ENCODE results near the gene UNC5CL.

The UNC5CL gene

GRCh38 chr6:41073203-41073967, 34.4 kb upstream of the UNC5CL start:
- Histone ChIP-seq H2BK5ac (ENCODE audit: low read depth, low read length, poor library complexity, severe bottlenecking) (peak overlapping the region; percentile 96), H3K79me1 (replicated peaks; ENCODE audit: low read length, poor library complexity, severe bottlenecking) (peaks cover 7% of the 10 kb centered on the region), H2BK12ac (ENCODE audit: low read length in 2 of 2) (no peak overlapping the region), H3K23ac (ENCODE audit: low read length in 2 of 2) (peak overlapping the region in 1 of 2 experiments; percentile 20), H4K91ac (ENCODE audit: low read length) (peak overlapping the region; percentile 96), H3K14ac (ENCODE audit: low read length in 2 of 2) (peak overlapping the region; percentile 72 to 87), H2BK120ac (ENCODE audit: low read depth, low read length) (peak overlapping the region; percentile 97), H3K4me3 (ENCODE audit: insufficient read depth in 1 of 2, low read depth in 1 of 2, low read length in 2 of 2) (peak overlapping the region; percentile 85 to 88), H3K9me3 (ENCODE audit: control insufficient read depth, low read length) (no peaks in the 10 kb centered on the region), H3K4me2 (ENCODE audit: low read length, poor library complexity, severe bottlenecking) (peak overlapping the region; percentile 61), H2AFZ (ENCODE audit: low read depth, low read length) (no peak overlapping the region), H3K9ac (ENCODE audit: low read length) (peak overlapping the region; percentile 96), H3K36me3 (ENCODE audit: control insufficient read depth in 1 of 2, insufficient read depth in 2 of 2, low read depth in 1 of 2, low read length in 2 of 2) (peaks cover 0 to 21% of the 10 kb centered on the region in 2 experiments), H3K4ac (ENCODE audit: low read depth in 1 of 2, low read length in 2 of 2) (peak overlapping the region; percentile 39 to 96), H3K18ac (ENCODE audit: low read depth in 1 of 2, low read length in 2 of 2) (peak overlapping the region; percentile 92 to 98), H2AK5ac (ENCODE audit: low read length, severe bottlenecking) (peak overlapping the region; percentile 94), H2BK15ac (ENCODE audit: low read depth, poor library complexity, severe bottlenecking) (peak overlapping the region; percentile 94), H3K27me3 (ENCODE audit: control insufficient read depth in 1 of 2, insufficient read depth in 1 of 2, low read length in 2 of 2) (no peaks in the 10 kb centered on the region), H3K27ac (ENCODE audit: low read length, poor library complexity, severe bottlenecking) (peak overlapping the region; percentile 94), H4K8ac (ENCODE audit: low read length) (peak overlapping the region; percentile 77), H3K4me1 (ENCODE audit: control insufficient read depth, insufficient read depth, low read depth, low read length) (no peaks in the 10 kb centered on the region)
- whole genome bisulfite sequencing, result under 1% methylated on average over 59 of the region's 74 CpGs
- DNase-seq, result peak; percentile 89

GRCh38 chr6:41072836-41073202, 33.8 kb upstream of the UNC5CL start, which contains the start of gene NFYA:
TSS of gene NFYA (plus strand) at chr6:41072974. CDS start at chr6:41079090, 6,116 bp downstream.
- Histone ChIP-seq H3K4ac (ENCODE audit: low read depth in 1 of 2, low read length in 2 of 2) (peak within 1 kb of the TSS; percentile 39 to 96), H2AFZ (ENCODE audit: low read depth, low read length) (peak within 1 kb of the TSS; percentile 8), H3K27me3 (ENCODE audit: control insufficient read depth in 1 of 2, insufficient read depth in 1 of 2, low read length in 2 of 2) (no peaks in the 10 kb centered on the region), H4K8ac (ENCODE audit: low read length) (peak within 1 kb of the TSS; percentile 79), H2BK15ac (ENCODE audit: low read depth, poor library complexity, severe bottlenecking) (peak within 1 kb of the TSS; percentile 94), H3K9me3 (ENCODE audit: control insufficient read depth, low read length) (no peaks in the 10 kb centered on the region), H3K79me1 (replicated peaks; ENCODE audit: low read length, poor library complexity, severe bottlenecking) (peaks cover 7% of the 10 kb centered on the region), H2BK120ac (ENCODE audit: low read depth, low read length) (peak within 1 kb of the TSS; percentile 97), H3K4me2 (ENCODE audit: low read length, poor library complexity, severe bottlenecking) (peak within 1 kb of the TSS; percentile 69), H3K23ac (ENCODE audit: low read length in 2 of 2) (peak within 1 kb of the TSS in 1 of 2 experiments; percentile 83), H3K9ac (ENCODE audit: low read length) (peak within 1 kb of the TSS; percentile 96), H3K4me3 (ENCODE audit: insufficient read depth in 1 of 2, low read depth in 1 of 2, low read length in 2 of 2) (peak within 1 kb of the TSS; percentile 85 to 88), H2BK5ac (ENCODE audit: low read depth, low read length, poor library complexity, severe bottlenecking) (peak within 1 kb of the TSS; percentile 96), H3K18ac (ENCODE audit: low read depth in 1 of 2, low read length in 2 of 2) (peak within 1 kb of the TSS; percentile 97 to 98), H2BK12ac (ENCODE audit: low read length in 2 of 2) (no peak within 1 kb of the TSS), H2AK5ac (ENCODE audit: low read length, severe bottlenecking) (peak within 1 kb of the TSS; percentile 94), H3K36me3 (ENCODE audit: control insufficient read depth in 1 of 2, insufficient read depth in 2 of 2, low read depth in 1 of 2, low read length in 2 of 2) (peaks cover 0 to 27% of the 10 kb centered on the region in 2 experiments), H3K27ac (ENCODE audit: low read length, poor library complexity, severe bottlenecking) (peak within 1 kb of the TSS; percentile 96), H3K4me1 (ENCODE audit: control insufficient read depth, insufficient read depth, low read depth, low read length) (no peaks in the 10 kb centered on the region), H4K91ac (ENCODE audit: low read length) (peak within 1 kb of the TSS; percentile 96), H3K14ac (ENCODE audit: low read length in 2 of 2) (peak within 1 kb of the TSS; percentile 72 to 87)
- WGBS, result 1% methylated on average over 34 of the region's 37 CpGs
- DNase-seq, result peak; percentile 99

- under 1% methylated on average over 56 of the region's 63 CpGs for WGBS
Measured at GRCh38 chr6:41071923-41072835, 33.2 kb upstream of the UNC5CL start, which contains the start of gene OARD1. TSS of gene OARD1 (minus strand) at chr6:41072356. CDS start at chr6:41071634, 722 bp downstream.

More at GRCh38 chr6:41071923-41072835, 33.2 kb upstream of the UNC5CL start, which contains the start of gene OARD1:
- Histone ChIP-seq H3K27me3 (ENCODE audit: control insufficient read depth in 1 of 2, insufficient read depth in 1 of 2, low read length in 2 of 2) (no peaks in the 10 kb centered on the region), H2AFZ (ENCODE audit: low read depth, low read length) (peak within 1 kb of the TSS; percentile 8), H3K14ac (ENCODE audit: low read length in 2 of 2) (peak within 1 kb of the TSS; percentile 72 to 87), H3K18ac (ENCODE audit: low read depth in 1 of 2, low read length in 2 of 2) (peak within 1 kb of the TSS; percentile 97 to 98), H3K4me2 (ENCODE audit: low read length, poor library complexity, severe bottlenecking) (peak within 1 kb of the TSS; percentile 82), H4K8ac (ENCODE audit: low read length) (peak within 1 kb of the TSS; percentile 79), H3K4me1 (ENCODE audit: control insufficient read depth, insufficient read depth, low read depth, low read length) (no peaks in the 10 kb centered on the region), H3K79me1 (replicated peaks; ENCODE audit: low read length, poor library complexity, severe bottlenecking) (peaks cover 7% of the 10 kb centered on the region), H2BK12ac (ENCODE audit: low read length in 2 of 2) (no peak within 1 kb of the TSS), H4K91ac (ENCODE audit: low read length) (peak within 1 kb of the TSS; percentile 96), H2BK15ac (ENCODE audit: low read depth, poor library complexity, severe bottlenecking) (peak within 1 kb of the TSS; percentile 94), H3K36me3 (ENCODE audit: control insufficient read depth in 1 of 2, insufficient read depth in 2 of 2, low read depth in 1 of 2, low read length in 2 of 2) (peaks cover 0 to 33% of the 10 kb centered on the region in 2 experiments), H3K4me3 (ENCODE audit: insufficient read depth in 1 of 2, low read depth in 1 of 2, low read length in 2 of 2) (peak within 1 kb of the TSS; percentile 85 to 88), H3K27ac (ENCODE audit: low read length, poor library complexity, severe bottlenecking) (peak within 1 kb of the TSS; percentile 96), H3K9me3 (ENCODE audit: control insufficient read depth, low read length) (no peaks in the 10 kb centered on the region), H3K9ac (ENCODE audit: low read length) (peak within 1 kb of the TSS; percentile 96), H3K4ac (ENCODE audit: low read depth in 1 of 2, low read length in 2 of 2) (peak within 1 kb of the TSS; percentile 39 to 96), H2AK5ac (ENCODE audit: low read length, severe bottlenecking) (peak within 1 kb of the TSS; percentile 94), H2BK5ac (ENCODE audit: low read depth, low read length, poor library complexity, severe bottlenecking) (peak within 1 kb of the TSS; percentile 96), H2BK120ac (ENCODE audit: low read depth, low read length) (peak within 1 kb of the TSS; percentile 97), H3K23ac (ENCODE audit: low read length in 2 of 2) (peak within 1 kb of the TSS in 1 of 2 experiments; percentile 83)
- peak; percentile 100 for DNase-seq

Measured in mesenchymal stem cell (in vitro differentiated cells and primary cell).